HG03064 (cell line): ENCODE data around the gene EXOC3L1.

Experiments used
- ATAC-seq: cut with Tn5 transposase; IDR thresholded peaks from one replicate; pipeline ENCODE4 v1.9.1; 2021; ENCODE audit warnings: low read depth; ENCODE audit not compliant: unreplicated experiment

The EXOC3L1 gene

DNA sequence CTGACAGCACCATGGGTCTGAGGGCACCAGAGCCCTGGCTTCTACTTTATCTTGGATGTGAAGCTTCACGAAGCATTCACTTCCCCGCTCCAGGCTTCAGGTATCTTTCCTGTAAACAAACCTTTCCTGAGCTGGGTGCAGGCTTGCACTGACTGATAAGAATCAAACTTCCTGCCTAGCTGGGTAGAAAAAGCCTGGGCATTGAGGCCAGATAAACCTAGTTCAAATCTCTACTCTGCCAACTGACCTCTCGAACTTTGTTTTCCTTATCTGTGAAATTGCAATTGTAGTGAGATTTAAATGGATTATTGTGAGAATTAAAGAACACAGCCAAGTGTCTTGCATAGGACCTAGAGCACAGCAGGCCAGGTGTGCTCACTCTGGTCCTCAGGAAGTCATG is 34.1 kb upstream of the EXOC3L1 start:
- no peak for ATAC-seq

DNA sequence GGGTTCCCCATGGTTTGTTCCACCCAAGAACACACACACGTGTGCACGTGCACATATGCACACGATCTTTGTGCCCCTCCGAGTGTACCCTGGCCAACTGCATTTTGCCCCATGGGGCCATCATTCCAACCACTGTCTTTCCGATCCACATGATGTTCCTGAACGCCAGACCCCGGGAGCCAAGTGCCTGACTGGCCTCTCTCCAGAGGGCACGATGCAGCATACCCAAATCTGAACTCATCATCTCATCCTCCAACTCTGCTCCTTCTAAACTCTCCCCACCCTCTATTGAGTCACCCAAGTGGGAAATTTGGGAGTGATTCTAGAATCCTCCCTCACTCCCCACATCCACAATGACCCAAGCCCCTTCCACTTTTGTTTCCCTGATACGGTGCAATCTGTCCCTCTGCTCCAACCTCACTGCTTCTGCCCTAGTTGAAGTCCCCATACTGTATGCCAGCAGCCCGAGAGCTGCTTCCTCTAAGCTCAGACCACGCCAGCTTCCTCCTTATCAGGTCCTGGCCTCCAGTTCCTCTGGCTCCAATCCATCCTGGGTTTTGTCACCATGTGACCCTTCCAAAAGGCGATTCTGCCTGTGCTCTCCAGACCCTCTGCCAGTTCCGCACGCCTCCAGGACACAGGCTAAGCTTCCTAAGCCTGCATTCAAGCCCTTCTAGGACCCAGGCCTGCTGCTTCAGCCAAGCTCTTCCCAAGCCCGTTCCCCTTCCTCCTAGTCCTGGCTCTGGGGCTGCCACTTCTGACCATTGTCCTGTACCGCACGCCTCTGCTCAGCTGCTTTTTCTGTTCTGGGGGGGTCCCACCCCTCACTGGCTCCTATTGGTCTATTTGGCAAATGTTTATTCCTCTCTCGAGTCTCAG is 26.9 kb upstream of the EXOC3L1 start:
- no peak for ATAC-seq

DNA sequence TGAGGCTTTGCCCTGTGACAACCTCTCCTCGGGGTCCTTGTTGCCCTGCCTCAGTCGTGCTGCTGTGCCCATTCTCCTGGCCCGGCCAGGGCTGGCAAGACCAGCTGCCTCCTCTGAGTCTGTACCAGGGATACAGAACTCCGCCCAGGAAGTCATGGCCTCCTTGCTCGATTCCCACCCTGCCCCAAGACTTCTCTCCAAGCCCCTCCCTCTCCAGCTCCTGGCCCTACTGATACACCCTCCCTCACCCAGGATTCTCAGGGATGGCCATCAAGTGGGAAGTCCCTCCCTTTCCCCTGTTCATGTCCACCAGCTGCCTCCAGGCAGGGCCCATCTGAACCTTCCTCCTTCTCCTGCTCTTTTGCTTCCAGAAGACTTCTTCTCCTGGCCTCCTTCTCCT is 25.8 kb upstream of the EXOC3L1 start:
- no peak for ATAC-seq

DNA sequence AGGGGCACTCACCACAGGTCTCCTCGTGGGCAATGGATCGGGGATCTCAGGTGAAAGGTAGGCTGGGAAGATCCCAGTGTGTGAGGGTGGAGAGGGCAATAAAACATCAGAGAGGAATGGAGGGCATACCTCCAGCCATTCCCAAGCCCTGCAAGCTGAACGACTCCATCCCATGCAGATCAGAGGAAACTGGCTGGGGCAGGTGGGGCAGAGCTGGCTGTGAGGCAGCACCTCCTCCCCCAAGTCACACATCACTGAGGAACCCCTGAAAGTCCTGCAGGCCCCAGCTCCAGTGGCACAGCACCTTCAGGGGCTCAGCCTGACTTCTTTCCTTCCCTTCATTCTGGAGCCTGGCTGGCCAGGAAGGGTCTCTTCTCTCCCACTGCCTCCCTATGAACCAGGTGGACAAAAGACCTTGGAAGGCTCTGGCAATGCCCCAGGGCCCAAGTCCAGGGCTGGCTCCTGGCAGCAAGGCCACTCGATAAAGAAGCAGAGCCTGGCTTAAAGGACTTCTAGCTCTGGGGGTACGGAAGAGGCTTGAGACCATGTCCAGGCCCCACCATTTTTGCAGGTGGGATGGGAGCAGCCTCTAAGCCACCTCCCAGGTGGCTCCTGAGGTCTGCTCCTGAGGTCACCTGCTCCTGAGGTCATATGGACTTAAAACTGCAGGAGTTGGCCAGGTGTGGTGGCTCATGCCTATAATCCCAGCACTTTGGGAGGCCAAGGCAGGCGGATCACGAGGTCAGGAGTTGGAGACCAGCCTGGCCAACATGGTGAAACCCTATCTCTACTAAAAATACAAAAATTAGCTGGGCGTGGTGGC is 23.5 kb upstream of the EXOC3L1 start:
- no peak for ATAC-seq

DNA sequence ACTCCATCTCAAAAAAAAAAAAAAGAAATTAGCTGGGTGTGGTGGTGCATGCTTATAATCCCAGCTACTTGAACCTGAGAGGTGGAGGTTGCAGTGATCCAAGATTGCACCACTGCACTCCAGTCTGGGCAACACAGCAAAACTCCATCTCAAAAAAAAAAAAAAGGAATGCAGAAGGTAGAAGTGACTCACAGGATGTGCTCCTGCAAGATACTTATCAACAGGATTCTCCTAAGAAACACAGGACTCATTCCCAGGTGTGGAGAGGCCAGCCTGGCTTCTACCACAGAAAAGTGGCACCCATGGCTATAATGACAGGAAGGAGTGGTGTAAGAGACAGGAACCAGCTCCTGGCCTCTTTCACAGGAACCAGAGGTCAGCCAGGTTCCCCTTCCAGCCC is 22.8 kb upstream of the EXOC3L1 start:
- ATAC-seq, result no peak

GRCh38 chr16:67211674-67212073 is 21.7 kb upstream of the EXOC3L1 start:
- ATAC-seq, result no peak

GRCh38 chr16:67210069-67210937 is 20.4 kb upstream of the EXOC3L1 start:
- ATAC-seq, result no peak

DNA sequence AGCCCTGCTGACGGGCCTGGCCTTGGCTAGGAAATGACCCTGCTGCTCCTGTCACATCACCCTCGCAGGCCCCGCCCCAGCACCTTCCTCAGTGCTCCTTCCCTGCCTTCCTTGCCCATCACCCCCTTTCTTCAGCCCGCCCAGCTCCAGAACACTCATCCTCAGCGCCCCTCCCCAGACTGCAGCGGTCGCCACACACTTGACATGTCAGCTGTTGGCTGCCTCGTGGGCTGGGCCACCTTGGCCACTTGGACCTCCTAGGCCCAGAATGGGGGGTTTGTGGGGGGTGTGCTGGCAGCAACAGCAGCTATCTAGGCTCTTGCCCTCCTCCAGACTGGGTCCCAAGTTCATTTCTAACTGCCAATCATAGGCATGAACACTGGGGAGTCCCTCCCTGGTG is 19.6 kb upstream of the EXOC3L1 start:
- no peak for ATAC-seq

- no peak for ATAC-seq
These were observed 18.4 kb upstream of the EXOC3L1 start for GRCh38 chr16:67208154-67208896.

DNA sequence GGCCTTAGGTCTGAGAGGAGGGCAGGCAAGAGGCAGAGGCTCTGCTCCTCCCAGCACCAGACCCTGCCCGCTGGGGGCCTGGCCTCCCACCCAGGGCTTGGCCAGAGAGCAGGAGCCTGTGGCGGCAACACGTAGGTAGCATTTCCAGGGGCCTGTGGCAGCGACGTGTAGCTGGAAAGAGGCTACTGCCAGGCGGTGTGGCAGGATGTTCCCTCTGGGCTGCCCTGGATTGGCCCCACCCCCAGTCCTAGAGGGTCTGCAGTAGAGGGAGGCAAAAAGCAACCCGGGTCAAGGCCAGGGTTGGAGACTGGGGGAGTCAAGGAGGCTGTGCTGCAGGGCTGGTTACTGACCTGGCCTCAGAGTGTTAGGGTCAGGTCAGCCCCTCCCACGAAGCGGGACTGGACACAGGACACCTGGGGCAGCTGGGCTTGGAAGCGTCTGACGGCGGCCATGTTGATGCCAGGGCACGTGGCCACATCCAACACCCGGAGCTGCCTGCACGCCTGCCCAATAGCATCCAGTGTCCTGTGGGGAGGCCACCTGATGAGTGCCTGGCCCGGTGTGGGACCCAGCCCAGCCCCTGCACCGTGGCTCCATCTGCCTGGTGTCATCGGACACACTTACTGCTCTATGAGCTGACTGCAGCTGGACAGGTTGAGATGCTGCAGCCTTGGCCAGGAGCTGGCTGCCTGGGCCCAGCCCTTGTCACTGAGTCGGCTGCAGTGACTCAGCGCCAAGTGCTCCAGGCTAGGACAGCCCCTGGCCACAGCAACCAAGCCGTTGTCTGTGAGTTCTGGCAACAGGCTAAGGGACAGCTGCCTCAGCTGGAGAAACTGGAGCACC is 17.5 kb upstream of the EXOC3L1 start:
- ATAC-seq, result no peak

DNA sequence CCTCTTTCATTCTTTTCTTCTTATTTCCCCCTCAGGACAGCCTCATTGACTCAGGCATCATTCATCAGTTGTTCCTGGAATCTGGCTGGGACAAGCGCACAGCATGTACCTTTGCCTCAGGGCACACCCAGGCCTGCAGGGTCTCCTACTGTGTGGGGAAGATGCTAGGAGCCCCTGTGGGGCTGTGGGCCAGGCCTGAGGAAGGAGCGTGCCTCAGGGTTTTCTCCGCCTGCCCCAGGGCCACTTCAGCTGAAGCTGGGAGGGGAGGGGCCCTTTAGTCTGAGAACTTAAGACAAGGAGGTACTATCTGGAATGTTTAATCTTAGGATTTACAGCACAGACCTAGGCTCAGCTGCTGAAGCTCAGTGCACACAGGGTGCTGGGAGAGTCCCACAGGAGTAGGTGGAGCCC is 16.9 kb upstream of the EXOC3L1 start:
- ATAC-seq, result no peak

DNA sequence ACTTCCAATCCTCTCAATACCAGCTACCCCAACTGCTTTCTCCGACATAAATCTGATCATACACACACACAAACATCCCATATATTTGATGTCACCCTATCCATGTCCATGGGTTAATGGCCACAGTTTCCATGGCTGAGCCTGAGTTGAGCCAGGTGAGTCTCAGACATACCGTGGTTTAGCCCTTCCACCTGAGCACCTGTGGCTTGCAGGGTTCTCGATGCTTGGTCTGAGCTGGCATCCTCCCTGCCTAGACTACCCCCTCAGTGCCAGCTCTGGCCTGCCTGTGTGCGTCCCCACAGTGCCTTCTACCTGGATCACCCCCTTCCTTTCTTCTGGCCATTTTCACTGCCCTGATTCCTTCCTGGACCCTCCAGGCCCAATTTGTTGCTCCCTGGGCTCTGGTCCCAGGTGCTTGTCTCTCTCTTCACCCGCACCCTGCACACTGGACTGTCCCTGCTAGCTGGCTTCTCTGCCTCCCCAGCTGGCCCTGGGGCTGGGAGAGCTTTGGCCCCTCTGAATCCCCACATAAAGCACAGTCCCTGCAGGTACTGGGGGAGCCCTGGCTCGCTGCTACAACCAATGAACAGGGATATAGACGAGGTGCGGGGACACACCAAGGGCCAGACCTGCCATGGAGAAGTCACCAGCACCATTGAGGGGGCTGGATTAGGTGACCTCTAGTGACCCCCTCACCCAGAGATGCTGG is 16.3 kb upstream of the EXOC3L1 start:
- no peak for ATAC-seq

DNA sequence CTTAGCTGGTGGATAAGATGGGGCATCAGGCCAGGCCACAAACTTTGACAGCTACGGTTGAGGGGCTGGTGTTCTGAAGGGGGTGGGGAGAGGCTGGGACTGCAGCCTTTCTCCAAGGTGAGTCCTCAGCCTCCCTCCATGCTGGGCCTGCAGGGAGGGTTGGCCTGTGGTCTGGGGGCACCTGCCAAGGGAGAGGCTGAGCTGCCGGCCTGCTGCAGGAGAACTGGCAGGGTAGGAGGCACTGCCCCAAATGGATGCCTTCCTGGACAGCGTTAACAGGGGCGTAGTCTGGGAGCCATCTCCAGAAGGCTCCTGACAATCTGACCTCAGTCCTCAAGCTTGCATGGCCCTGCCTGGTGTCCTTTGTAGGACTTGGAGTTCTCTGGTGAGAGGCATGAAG is 14.1 kb upstream of the EXOC3L1 start:
- no peak for ATAC-seq

DNA sequence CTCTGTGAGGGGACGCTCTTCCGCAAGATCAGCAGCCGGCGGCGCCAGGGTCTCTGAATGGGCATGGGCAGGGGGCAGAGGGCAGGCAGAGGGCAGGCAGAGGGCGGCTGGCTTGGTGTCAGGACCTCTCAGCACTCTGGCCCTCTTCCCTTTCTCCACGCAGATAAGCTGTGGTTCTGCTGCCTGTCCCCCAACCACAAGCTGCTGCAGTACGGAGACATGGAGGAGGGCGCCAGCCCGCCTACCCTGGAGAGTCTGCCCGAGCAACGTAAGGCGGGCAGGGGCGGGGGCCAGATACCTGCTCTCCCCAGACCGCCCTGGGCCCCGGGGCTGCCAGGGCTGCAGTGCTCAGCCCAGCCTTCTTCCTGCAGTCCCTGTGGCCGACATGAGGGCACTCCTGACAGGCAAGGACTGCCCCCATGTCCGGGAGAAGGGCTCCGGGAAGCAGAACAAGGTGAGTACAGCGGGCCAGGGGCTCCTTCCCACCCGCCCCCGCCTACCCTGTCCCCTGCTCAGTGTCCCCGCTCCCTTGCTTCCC is 13.1 kb upstream of the EXOC3L1 start:
- ATAC-seq, result no peak

DNA sequence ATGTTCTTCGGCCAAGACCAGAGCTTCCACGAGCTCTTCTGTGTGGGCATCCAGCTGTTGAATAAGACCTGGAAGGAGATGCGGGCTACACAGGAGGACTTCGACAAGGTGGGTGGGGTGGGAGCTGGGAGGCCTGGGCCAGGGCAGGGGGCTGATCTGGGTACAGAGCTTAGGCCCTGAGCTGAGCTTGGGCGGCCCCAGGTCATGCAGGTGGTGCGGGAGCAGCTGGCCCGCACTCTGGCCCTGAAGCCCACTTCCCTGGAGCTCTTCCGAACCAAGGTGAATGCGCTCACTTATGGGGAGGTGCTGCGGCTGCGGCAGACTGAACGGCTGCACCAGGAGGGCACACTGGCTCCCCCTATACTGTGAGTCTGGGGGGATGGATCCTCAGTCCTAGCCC is 12.5 kb upstream of the EXOC3L1 start:
- ATAC-seq, result no peak

- ATAC-seq, result no peak
These were observed 11.7 kb upstream of the EXOC3L1 start for GRCh38 chr16:67201411-67202345.

DNA sequence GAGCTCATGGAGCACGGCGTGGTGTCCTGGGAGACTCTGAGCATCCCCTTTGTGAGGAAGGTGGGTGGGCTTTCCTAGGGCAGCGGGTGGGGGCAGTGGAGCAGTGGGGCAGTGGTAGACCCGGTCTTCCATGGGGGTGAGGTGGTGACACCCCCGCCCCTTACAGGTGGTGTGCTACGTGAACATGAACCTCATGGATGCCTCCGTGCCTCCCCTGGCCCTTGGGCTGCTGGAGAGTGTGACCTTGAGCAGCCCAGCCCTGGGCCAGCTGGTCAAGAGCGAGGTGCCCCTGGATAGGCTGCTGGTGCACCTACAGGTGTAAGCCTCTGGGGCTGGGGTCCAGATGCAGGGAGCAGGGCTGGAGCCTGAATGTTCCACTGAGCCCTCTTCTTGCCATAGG is 10.6 kb upstream of the EXOC3L1 start:
- no peak for ATAC-seq
